Stimulated activated naive CD8-positive, alpha-beta T cell treated with anti-CD3 and anti-CD28 coated beads, Interleukin-15, Interleukin-2, amounts not matched to agents 100 U/mL and 50 U/mL, for 24 hours (primary cell): ENCODE data around the gene MMP28.
"Not testable (repeated sequence)": the region's sequence is repeated elsewhere in the genome, so short reads cannot be mapped to it uniquely, and the experiment has no call there.

Experiments
- ATAC-seq: fragments of 150-1000 bp; cut with Tn5 transposase; one replicate; pipeline ENCODE4 v1.10.0; 2021
- DNase-seq: peaks from one replicate; pipeline ENCODE4 v3.0.0; 2021

MMP28 gene

DNA sequence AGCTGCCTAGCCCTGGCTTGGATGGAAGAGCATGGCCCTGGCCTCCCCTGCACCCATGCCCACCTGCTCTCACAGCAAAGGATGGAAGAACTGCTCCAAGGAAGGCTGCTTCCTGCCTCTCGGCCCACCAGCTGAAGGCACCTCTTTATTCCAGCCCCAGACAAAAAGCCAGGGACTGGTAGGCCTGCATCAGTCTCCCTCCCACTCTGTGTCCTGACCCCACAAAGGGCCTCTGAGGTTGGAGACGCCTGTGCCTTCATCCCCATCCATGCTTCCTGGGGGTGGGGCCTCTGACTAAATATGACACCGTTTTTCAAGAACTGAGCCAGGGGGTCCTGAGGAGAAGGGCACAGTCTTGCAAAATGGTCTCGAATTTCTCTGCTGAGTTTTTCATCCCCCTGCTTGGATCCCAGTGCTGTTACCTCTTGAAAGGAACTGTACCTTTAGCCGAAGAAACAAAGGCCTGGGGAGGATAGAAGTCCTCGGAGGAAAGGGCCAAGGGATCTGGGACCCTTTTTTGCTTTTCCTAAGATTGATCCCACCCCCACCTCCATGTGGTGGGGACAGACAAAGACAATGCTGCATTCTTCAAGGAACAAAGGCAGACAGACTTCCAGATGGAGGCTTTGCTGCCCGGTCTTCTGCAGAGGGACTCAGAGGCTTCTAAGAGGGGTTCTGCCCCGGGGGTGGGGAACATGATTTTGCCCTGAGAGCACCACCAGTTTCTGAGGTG is 29.5 kb downstream of the MMP28 start:
- ATAC-seq (no peak), DNase-seq (no peak)

DNA sequence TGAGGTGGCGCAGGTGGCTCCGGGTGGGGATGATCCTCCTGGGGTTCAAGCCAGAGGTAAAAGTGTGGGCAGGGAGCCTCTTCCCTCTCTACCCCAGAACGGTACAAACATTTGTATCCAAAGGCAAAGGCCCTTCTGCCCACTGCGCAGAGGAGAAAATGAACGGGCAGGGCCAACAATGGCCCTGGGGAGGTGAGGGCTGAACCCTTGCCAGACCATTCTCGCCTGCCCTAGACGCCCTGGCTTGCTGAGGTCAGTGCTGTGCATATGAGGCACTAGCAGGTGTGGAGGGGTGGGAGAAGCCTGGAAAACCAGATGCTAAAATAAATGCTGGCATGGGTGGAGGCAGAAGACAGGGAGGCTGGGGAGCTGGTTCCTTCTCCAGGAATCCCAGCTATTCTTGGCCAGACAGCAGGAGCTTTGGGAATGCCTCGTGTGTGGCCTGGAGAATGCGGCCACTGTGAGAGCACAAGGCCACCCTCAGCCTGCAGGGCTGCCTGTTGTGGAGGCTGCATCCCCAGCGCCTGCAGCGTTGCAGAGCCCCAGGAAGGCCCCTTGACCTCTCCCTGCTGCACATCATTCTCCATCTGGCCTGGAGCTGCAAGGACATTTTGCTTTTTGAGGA is 30.2 kb downstream of the MMP28 start:
- ATAC-seq = no peak

DNA sequence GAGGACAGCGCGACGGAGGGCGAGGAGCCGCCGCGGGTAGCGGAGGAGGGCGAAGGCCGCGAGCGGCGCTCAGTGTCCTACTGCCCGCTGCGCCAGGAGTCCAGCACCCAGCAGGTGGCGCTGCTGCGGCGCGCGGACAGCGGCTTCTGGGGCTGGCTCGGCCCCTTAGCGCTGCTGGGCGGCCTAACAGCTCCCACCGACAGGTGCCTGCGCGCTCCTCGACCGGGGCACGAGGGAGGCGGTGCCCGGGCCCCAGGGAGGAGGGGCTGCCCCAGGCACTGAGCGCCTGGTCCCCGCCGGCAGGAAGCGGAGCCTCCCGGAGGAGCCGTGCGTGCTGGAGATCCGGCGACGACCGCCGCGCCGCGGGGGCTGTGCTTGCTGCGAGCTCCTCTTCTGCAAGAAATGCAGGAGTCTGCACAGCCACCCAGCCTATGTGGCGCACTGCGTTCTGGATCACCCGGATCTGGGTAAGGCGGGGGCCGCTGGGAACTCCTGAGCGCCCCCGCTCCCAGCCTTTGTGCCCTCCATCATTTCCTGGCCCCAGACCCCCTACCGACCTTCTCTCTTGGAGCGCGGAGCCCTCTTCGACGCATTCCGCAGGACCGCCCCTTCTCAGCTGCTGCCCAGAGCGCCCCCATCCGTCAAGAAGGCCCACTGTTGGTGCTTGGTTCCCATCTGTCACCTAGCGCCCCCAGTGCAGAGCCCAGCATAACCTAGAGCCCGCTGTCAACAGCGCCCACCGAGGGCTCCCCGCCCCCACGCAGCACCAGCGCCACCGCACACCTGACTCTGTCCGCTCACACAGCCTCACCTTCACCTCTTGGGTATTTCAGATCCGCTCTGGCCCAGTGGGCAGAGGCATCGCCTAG is 31.1 kb downstream of the MMP28 start:
- peak; percentile 94 for DNase-seq
- peak; percentile 96 for ATAC-seq

More for the DNA sequence above, 30.2 kb downstream of the MMP28 start:
- DNase-seq = no peak

DNA sequence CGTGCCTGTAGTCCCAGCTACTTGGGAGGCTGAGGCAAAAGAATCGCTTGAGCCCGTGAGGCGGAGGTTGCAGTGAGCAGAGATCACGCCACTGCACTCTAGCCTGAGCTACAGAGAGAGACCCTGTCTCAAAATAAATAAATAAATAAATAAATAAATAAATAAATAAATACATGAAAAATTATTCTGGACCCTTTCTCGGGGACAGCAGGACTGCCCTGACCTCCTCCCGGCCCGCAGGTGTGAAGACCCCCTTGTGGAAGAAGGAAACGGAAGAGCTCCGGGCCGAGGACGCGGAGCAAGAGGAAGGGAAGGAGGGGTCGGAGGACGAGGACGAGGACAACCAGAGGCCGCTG is 31.7 kb downstream of the MMP28 start:
- DNase-seq = no peak
- no peak for ATAC-seq

DNA sequence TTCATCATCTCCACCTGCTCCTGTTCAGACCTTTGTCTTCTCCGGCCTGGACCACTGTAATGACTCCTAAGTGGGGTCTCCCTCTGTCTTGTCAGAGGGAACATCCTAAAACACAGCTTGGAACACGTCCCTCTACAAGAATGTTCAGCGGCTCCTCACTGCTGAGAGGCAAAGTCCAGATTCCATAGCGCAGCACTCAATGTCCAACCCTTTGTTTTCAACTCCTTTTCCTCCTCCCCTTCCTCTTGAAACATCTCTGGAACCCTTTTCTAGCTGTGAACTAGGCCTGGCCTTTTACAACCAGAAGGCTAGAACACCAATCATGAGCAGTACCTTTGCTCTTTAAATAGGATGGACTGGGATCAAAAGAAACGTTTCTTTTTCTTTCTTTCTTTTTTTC is 33.8 kb downstream of the MMP28 start:
- ATAC-seq = no peak
- no peak for DNase-seq

DNA sequence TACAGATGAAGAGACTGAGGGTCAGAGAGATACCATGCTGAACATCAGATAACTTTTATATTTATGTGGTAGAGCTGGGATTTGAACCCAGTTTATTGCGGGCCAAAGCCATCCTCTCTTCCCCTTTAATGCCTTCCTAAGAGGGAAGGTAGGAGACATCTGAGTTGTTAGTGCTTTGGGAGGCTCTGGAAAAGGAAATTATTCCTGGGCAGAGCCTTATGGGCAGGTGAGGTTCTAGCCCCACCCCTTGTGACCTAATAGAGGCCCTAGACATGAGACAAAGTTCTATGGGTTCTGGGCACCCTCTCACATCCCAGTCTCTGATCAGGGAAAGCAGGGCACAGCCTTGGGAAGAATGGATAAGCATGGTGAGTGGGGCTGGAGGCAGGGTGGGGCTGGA is 34.9 kb downstream of the MMP28 start, which contains the start of gene C17orf50:
C17orf50 (plus strand) TSS at position 301 of the 400 bp plus-strand sequence; CDS start at position 356, 55 bp downstream.
- no peak for ATAC-seq
- no peak for DNase-seq

DNA sequence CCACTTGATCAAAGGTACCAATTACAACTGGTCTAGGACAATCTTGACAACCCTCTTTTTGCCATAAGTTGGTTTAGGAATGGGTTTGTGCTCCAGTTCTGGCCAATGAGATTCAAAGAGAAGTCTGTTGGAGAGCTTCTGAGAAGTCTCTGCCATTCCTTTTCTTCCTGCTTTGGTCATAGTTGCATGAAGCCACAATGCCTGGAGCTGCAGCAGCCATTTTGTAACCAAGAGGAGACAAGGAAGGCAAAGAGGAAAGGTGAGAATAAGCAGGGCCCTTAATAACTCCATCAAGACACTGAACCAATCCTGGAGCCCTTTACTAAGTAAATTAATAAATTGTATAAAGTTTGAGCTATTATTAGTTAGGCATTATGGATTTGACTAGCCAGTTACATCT is 38.2 kb downstream of the MMP28 start:
- ATAC-seq (no peak), DNase-seq (no peak)

DNA sequence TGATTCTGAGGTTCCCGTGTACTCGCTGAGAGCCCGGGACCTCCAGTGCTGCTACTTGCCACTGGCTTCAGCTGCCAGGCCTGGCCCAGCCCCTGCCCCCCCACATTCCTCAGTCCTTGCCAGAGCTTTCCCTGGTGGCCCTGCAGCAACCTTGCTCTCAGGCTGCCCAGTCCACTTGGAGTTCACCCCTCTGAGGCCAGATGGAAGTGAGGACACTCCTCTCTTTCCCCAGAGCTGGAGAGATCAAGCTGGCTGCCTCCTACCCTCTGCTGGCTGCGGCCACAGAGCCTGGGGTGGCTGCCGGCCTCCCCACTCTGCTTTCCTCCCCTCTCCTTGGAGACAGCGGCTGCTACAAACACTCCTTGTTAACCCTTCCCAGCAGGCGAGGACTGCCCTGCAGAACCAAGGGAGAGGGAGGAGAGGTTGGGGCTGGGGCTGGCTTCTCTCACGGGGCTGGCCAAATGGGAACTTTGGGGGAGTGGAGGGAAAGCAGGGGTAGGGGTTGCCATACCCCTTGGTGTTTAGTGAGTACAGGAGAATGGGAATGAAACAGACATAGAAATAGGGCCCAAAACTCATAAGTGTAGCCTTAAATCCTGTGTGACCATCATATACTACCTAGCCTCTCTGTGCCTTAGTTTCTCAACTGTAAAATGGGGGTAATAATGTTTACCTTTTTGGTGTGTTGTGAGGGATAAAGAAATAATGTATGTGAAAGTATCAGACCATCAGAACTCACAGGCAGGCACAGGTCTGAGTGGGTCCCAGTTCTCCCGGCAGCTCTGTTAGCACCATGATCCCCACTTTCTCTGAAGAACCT is 42.3 kb downstream of the MMP28 start, which contains the start of gene GAS2L2:
GAS2L2 (minus strand) TSS at position 295 of the 820 bp plus-strand sequence. CDS start 389 bp downstream, outside the sequence.
- DNase-seq (no peak), ATAC-seq (no peak)

DNA sequence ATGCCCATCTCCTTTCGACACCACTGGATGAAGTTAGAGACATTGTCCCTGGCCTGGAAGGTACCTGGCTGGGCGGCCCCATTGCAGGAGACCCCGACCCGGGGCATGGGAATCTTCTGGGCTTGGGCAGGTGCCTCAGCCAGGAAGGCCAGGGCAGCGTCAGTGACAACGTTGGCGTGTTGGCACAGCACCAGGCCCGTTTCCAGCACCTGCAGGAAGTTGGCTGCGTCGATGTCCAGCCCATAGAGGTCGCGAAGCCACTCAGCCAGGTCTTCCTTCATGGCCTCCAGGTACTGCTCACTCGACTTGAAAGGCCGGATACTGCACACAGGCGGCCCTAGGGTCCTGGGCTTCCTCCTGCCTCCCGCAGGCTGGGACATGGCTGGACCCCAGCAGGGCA is 43.0 kb downstream of the MMP28 start:
- no peak for ATAC-seq
- no peak for DNase-seq

DNA sequence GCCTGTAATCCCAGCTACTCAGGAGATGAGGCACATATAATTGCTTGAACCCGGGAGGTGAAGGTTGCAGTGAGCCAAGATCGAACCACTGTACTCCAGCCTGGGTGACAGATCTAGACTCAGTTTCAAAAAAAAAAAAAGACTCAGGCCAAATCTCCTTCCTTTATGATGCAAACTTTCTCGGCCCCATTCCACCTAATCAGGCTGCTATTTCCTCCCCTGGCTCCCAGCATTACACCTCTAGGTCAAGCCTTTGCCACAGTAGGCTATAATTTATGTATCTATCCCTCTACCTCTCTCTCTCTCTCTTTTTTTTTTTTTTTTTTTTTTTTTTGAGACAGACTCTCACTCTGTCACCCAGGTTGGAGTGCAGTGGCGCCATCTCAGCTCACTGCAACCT is 43.9 kb downstream of the MMP28 start:
- DNase-seq, ATAC-seq: not testable (repeated sequence)

DNA sequence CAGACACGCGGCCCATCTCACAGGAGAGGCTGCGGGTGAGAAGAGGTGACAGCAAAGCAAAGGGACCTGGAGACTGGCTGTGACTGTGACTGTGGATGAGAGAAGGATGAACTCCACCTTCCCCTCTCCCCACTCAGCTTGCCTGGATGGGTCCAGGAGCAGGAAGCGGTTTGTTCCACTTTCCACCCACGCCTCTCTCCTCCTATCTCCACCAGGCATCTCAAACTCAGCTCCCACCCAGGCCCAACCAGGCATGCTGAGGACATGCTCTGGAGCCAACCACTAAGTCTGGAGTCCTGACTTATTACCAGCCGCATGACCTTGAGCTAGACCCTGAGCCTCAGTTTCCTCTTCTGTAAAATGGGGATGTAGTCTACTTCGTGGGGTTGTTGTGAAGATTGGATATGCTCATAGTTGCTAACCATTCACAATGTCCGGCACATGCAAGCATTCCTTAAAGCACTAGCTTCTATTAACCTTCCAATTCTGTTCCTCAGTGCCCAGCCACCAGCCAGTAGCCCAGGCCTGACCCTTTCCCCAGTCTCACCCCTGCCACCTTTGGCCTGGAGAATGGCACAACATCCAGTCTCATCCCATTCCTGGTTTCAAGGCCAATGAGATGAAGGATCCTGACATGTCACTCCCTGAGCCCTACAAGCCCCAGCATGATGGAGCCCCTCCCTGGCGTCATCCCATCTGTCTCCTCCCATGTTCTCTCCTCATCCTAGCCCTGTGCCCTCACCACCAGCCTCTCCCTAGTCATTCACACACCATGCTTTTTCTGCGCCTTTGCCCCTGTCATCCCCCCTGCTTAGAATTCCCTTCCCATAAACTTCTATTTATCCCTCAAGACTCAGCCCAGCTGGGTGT is 44.7 kb downstream of the MMP28 start:
- ATAC-seq (no peak), DNase-seq (no peak)

DNA sequence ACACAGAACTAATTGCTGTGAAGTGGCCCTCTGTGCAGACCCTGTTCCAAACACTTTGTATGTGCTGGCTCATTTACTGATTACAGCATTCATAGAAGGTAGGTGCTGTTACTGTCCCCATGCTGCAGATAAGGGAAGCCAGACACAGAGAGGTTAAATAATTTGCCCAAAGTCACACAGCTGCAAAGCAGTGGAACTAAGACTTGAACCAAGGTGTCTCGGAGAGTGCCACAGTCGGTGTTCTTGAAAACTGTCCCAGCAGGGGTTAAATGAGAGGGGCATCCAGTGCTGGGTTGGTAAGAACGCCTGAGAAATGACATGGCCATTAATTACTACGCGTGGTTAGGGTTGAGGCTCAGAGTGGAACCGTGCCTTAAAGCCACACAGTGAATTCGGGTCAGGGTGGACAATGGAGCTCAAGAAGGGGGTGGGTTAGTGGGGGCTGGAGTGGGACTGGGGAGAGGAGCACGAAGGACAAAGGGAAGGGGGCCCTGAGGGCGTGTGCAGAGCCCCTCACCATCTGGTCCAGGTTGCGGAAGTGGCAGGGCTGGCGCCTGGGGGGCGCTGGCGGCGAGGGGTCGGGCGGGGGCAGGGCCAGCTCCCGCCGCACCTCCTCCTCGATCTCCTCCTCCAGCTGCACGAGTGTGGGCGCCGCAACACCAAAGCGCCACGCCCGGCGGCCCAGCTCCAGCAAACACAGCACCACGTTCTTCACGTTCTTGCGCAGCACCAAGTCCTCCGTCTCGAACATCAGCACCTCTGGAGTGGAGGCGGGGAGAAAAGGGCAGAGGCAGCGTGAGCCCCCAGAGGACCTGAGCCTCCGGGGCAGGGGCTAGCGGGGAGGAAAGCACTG is 45.7 kb downstream of the MMP28 start:
- no peak for ATAC-seq
- peak; percentile 43 for DNase-seq

DNA sequence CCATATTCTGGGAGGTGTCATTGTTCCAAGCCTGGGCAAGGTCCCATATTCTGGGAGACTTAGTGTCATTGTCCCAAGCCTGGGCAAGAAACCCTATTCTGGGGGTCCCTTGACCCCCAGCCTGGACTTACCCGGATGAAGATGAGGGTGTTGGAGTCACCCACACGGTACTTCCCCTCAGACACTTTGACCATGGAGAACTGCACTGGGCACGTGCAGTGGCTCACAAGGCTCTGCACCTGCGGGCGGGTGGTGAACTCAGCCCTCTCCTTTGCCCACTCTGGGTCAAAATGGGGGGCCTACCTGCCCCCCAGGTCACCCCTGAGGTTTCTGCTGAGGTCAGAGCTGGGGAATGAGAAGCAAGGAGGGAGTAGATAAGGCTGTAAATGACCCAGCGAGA is 46.5 kb downstream of the MMP28 start:
- DNase-seq (no peak), ATAC-seq (no peak)

DNA sequence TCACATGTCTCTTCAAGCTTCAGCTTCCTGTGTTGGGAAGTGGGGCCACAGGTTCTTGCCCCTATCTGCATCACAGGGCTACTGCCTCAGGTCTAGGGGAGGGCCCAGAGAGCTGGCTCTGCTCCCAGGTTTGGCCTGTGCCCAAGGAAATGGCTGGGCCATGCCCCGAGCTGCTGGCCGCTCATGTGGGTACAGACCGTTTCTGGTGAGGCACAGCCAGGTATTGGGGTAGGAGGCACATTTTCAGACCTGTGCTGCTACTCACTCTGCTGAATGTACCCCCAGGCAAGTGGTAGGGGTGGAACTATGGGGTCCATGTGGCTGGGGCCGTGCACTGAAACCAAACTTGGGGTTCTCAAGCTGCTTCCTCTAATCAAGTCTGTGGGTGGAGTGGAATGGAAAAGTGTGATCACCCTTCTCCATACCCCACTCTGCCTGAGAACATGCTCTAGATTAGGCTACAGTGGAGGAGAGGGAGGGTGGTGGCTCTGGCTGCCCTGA is 47.0 kb downstream of the MMP28 start:
- DNase-seq (peak; percentile 35), ATAC-seq (peak; percentile 74)

DNA sequence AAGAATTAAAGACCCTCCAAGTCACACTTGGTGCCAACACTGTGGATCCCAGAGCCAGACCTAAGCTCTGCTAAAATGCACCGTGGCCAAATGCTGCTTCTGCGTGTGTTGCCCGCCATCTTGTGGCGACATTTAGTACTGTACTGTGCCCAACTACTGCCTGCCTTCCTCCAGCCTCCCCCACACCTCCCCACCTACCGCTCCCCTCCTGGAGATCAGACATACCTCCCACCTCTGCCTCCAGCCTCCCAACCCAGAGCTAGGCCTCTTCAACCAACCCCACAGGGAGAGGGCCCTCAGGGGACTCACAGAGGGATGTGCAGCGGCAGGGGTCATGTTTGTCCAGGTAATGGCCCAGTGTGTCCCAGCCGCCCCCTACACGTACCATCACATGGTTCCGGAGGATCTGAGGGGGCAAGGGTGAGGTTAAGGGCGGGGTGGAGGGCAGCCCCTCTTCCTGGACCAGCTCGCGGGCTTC is 47.9 kb downstream of the MMP28 start:
- peak; percentile 64 for ATAC-seq
- peak; percentile 84 for DNase-seq

DNA sequence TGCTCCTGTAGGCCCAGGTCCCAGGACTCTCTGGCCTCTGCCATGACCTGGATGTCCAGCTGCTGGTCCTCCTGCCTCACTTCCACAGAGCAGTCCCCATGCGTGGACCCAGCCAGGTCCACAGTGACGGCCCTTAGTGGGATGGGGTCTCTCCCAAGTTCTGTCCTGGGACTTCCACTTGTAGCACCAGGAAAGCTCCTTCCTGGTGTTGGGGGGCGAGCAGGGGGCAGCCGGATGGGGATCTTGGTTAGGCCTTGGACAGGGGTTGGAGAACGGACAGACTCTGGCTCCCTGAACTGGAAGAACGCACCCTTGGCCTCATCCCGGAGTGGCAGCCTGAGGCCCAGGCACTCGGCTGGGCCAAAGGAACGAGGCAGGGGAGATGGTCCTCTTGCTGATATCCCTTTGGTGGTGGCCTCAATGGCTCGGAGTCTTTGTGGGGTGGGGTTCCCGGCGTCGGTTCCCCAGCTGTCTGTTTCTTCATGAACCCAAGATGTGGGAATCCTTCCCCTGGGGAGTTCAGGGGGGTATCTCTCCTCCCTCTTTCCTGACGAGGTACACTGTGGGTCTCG is 49.6 kb downstream of the MMP28 start:
- ATAC-seq (no peak), DNase-seq (no peak)

DNA sequence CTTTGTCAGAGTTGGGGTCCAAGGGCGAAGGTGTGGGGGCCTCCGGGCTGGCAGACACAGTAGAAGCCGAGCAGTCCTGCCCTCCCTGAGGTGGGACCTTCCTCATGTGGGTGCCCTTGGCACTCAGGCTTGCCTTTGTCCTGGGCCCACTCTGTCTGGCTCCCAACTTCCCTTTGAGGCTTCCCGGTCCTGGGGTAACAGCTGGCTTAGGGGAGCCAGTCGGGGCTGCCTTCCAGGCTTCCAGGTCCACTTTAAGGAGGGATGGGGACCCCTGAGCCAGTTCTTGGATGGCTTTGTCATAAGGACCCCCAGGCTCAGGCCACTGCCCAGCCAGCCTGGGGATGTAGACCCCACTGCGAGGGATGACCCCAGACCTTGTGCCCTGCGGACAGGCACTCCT is 50.2 kb downstream of the MMP28 start:
- ATAC-seq (no peak), DNase-seq (no peak)

DNA sequence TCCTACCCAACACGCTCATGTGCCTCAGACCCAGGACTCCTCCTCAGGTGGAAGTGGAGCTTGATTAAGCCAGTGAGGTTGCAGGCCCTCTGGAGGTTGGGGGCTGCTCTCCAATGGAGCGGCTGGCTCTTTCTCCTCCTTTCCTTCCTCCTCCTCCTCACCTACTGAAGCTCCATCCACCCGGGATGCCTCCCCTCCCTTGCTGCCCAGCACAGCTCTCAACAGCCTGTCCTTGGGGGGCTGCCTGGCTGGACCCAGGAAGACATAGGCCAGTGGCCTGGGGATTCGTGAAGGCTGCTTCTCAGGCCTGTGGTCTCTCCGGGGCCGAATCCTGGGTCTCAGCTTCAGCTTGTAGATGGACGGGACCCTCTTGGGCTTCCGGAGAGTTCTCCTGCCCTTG is 50.6 kb downstream of the MMP28 start:
- no peak for DNase-seq
- ATAC-seq = no peak

DNA sequence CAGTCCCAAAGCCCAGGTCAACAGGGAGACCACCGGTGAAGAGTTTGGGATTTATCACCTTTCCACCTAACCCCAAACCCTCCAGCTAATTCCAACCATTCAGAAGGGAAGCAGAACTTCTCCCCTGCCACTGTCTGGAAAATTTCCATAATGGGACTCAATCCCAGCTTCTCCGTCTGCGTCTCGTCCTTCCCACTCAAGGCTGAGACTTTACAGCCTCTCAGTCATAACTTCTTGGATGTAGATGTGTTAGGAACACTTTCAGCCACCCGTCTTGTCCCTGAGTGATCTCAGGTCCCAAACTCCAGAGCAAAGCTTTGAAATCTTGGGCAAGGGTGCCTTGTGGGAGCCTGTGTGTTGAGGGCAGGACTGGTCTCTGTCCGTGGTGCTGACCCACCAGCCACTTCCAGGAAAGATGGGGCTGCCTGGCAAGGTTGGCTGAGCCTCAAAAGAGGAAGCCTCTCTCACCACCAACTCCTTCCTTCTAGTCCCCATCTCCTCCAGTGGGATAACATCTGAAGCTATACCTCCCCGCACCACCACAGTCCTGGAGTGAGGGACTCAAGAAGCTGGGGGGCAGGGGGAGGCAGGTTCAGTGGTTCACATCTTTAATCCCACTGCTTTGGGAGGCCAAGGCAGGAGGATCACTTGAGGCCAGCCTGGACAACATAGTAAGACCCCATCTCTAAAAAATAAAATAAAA is 51.7 kb downstream of the MMP28 start:
- DNase-seq = peak; percentile 39
- ATAC-seq = no peak
